HG02571 (cell line): Measurements from ENCODE around the gene GRIK1.

Experiments used
- ATAC-seq: cut with Tn5 transposase; IDR thresholded peaks from one replicate; pipeline ENCODE4 v1.9.1; 2021; ENCODE audit warnings: mild to moderate bottlenecking, moderate library complexity; ENCODE audit not compliant: unreplicated experiment

GRIK1 gene

DNA sequence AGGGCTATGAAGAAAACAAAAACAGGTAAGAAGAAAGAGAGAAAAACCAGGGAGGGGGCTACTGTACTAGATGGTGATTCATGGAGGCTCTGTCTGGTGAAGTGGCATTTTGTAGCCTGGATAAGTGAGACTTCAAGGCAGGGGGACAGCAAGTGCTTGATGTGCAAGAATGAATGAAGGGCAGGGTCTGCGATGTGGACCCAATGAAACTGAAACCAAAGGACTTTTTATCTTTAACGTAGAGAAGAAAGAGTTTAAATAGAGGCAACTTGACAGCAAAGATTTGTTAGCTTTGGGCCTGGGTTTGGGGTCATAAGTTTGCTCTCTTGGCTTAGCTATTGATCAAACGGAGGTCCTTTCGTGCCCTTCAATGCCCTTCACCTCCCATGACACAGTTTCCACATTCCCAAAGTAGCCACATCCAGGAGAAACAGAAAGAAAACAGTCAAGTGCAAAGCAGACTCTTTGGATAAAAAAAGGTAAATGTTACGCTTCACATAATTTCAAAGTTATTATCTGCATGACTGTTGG, 291.0 kb downstream of the GRIK1 start:
- no peak for ATAC-seq

DNA sequence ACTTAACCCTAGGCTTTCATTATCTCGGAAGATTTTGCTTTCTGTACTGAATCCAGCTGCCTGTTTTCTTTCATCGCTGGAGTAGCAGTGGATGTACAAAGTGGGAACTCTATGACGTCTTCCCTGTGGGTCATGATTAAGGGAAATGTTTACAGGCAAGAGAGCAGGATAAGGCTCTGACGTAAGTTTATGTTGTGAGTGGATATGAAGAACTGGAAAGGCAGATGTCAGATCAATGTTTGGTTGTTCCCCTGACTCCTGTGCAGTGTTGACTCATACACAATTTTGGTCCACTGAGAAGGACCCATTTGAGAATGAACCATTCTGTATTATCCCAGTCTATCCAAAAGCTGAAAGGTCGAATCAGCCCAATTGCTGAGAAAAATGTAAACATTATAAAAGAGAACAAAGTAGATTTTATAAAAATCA, 292.4 kb downstream of the GRIK1 start:
- ATAC-seq, result no peak

DNA sequence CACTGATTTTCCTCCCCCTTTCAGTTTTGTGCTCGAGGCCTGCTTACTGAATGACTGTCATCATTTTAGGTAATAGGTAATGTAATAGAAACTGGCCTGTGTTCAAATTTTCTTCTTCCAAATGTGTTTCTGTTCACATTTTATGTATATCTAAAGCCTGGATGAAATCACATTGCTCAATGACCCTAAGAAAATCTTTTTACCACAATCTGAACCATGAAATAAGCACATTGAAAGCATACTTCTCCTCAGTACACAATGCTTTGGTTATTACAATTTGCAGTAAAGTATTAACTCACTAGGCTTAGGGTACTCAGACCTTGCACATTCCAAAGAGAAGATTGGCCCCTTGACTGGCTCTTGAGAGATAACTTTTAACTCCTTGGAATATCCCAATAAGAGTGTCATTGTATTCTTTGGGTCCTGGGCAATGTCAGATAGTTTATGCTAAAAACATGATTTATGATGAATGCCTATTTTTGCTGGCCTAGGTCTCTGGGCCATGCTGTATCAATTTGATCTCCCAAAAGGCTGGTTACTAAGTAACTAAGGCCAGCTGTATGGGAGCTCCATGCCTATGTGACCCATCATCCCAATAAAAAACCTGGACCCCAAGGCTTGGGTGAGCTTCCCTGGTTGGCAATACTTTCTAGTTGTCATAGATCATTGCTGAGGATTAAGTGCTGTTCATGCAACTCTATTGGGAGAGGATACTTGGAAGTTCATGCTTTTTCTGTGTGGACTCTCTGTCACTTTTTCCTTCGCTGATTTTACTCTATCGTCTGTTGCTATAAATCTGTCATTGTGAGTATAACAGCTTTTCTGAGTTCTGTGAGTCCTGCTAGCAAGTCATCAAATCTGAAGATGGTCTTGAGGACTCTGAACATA, 293.9 kb downstream of the GRIK1 start:
- no peak for ATAC-seq

DNA sequence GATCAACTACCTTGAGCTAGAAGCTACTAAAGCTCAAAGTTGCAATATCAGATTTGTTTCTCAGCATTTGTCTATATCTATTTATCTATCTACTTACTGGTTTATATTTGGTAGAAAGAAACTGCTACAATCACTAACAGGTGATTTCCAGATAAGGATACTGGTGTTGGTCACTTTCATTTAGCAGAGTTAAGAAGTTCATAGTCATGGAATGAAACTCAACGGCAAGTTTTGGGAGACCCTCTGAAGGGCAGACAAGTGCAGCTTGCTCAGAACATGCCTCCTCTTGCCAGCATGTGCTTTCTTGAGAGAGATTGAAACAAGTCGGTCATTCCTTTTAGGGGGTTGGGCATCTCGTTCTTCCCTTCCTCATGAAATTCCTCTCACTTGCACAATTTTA, 296.5 kb downstream of the GRIK1 start:
- ATAC-seq, result no peak

DNA sequence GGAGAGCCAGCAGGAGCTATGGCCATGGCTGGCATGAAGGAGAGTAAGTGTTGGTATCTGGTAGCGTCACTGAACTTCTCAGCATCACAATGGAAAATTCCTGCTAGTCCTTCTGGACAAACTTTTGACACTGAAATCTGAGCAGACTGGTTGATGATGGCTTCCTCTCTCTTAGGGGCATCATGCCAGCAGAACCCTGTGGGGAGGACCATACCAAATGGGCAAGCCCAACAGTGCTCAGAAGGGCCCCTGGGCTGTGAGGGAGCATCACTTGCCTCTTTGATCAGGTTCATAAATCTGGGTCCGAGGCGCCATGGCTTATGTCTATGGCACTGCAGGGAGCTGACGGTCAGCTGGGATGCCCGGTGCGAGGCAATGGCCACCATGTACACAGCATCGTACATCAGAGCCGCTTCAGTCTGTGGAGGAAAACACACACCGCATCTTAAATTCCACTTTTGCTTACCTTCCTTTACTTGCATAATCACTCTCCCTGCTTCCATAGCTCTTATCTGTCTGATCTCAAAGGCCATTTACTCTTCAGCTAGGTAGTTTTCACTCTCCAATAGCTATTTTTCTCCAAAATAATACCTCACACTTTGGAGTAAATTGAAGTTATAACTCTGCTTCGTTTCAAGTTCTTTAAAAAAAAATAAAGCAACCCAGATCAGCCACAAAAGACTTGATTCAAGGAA, 297.1 kb downstream of the GRIK1 start:
- no peak for ATAC-seq

DNA sequence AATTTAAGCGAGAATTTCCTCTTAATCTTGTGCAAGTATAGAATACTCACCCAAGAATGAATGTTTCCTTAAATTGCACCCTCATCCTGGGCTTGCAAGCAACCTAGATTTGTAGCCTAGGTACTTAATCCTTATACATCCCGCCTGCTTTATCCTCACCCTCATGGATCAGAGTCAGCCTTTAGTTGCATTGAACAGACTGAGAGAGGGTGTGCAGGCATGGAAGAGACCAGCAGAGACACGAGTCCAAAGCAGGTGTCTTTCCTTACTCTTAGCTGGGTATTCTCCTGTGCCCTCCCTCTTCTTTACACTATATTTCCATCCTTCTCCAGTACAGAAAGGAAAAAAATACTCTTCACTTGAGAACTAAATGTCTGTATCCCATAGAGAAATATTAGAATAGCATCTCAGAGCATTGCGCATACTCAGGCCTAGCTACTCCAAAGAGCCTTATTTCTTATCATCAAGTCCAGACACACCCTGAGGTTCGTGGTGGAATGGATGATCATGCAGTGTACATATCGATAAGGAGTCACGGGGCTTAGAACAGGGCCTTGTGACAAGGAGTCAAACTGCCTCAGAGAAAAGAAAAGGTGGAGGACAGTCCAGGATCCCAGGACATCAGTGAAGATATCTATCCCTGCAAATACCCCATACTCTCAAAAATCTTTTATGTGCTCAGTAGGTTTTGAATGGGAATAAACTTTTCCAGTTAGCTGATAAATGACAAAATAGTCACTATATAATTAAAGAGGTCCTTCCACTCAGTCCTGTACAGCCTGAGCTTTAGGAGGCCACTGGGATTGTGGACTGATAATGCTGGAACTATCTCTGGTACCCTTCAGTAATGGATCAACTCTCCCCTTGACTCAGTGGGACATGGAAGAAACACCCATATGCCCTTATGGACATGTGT, 297.9 kb downstream of the GRIK1 start:
- no peak for ATAC-seq

DNA sequence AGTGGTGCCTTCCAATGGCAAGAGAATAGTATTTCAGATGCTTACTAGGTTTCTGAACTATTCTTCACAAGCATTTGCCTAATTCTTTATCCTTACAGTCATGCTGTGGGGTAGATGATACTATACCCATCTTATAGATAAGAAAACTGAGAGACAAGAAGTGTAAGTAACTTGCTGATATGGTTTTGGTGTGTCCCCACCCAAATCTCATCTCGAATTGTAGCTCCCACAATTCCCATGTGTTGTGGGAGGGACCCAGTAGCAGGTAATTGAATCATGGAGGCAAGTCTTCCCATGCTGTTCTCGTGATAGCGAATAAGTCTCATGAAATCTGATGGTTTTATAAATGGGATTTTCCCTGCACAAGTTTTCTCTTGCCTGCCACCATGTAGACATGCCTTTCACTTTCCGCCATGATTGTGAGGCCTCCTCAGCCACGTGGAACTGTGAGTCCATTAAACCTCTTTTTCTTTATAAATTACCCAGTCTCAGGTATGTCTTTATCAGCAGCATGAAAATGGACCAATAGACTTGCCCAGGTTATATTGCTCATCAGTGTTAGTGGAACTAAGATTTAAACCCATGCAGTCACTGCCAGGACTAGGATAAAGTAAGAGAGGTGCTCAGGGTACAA, 298.7 kb downstream of the GRIK1 start:
- no peak for ATAC-seq

DNA sequence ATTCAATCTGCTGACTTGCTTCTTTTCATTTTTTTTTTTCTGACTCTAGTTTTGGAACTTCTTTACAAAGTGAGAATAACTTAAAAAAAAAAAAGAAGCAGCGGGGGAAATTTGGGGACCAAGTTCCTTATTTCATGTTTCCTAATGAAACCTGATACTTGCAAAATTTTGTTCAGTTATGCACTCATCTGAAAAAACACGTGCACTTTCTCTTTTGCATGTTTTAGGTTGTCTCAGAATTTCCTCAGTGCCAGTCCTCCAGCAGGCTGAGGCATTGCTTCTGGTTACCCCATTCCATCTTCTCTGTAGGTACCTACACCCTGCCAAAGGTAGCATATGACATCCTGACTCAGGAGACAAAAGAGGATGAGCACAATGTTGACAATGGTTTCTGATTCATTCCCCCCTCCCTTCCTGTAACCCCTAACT, 299.7 kb downstream of the GRIK1 start:
- ATAC-seq, result peak; percentile 48

DNA sequence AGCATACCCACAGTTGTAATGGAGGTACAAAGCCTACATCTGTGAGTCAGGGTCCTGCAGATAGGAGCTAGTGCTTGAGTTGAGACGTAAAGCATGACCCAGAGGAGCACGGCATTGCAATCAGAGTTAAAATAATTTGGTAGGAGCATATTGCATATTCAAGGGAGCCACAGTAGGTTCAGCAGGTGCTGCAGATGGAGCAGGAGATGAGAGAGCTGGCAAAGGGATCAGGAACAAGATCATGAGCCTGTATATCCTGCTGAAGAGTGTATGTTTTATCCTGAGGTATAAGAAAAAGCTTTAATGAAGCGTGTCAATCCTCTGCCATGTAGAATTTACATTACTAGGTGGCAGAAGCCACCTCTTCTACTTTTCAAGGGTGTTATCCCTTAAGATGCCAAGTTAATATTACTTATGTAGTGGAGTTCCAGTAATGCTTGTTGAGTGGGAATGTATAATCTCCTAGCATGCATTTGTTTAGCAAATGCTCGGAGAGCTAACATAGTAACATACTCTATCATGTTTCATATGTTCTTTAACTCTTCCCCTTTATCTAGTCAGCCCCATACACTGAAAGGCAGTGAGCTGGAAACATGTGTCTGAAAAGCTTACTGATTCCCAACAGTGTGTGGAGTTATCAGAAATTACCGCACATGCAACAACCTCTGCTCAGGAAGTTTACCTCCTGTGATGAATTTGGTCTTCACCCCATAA, 300.3 kb downstream of the GRIK1 start:
- peak; percentile 15 for ATAC-seq

DNA sequence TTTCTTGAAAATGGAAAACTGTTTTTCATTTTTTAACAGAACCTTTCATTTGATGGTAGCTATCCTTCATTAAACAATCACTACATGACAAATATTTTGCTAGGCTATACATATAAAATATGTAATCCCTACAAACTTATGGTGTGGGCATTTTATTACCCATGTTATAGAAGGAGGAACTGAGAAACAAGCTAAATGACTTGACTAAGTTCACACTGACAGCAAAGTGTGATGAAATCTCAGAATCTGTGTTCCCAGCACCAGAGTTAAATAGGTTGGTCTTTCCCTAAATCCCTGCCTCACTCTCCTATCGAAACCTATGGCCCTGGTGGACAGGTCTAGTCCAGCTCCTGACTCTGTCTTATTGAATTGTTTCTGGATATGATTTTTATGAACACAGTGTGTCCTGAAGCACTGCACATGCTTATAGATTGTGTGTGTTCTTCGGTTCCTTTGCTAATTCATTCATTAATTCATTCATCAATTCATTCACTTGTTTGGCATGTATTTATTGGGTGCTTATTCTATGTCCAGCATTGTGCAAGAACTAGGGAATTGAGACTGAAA, 301.0 kb downstream of the GRIK1 start:
- ATAC-seq, result no peak

DNA sequence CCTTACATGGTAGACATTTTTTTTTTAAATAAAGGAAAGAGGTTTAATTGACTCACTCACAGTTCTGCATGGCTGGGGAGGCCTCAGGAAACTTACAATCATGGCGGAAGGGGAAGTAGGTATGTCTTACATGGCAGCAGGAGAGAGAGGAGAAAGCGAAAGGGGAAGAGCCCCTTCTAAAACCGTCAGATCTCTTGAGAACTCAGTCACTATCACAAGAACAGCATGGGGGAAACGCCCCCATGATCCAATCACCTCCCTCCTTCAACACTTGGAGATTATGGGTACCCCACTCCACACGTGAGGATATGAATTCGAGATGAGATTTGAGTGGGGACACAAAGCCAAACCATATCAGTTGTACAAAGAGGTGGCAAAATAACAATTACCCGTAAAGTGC, 301.7 kb downstream of the GRIK1 start:
- ATAC-seq, result no peak

DNA sequence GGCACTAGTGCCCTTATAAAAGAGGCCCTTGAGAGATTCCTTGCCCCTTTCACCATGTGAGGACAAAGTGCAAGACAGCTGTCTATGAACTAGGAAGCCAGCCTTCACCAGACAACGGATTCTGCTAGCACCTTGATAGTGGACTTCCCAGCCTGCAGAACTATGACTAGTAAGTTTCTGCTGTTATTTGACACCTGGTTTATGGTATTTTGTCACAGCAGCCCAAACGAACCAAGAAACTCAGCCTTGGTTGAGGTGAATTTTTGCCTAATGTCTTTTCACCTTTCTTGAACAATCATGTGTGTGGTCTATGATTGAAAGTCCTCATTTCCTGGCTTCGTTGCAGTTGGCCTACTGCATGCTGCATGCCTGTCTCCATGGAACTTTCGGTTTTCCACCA, 302.2 kb downstream of the GRIK1 start:
- no peak for ATAC-seq

DNA sequence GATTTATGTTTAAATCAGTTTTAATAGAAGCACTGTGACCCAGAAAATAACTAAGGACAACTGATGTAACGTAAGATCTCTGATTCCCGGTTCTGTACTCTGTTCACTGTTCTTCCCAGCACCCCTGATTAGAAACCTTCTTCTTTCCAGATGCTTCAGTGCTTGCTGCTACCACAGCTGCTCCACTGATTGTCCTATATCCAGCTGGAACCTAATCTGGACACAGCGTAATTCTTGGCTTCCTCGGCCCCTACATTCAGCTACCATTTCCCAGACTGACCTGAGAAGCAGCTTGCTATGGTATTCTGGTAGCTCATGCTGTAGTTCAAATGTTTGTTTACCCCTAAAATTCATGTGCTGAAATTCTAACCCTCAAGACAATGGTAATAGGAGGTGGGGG, 302.7 kb downstream of the GRIK1 start:
- no peak for ATAC-seq

DNA sequence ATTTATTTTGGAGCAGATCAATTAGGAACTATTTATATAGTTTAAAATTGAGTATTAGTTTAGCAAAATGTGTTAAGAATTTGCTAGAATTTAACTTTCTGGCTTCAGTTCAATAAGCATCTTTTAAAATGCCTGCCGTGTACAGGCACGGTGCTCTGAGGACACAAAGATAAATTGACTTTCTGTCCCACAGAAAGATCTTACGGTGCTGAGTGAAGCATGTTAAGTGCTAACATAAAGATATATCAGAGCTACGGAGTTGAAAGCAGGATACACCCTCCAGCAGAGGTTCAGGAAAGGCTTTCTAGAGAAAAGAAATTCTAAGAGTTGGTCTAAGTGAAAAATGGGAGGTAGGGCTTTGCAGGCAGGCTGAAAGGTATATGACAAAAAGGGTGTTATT, 305.4 kb downstream of the GRIK1 start:
- ATAC-seq, result no peak

DNA sequence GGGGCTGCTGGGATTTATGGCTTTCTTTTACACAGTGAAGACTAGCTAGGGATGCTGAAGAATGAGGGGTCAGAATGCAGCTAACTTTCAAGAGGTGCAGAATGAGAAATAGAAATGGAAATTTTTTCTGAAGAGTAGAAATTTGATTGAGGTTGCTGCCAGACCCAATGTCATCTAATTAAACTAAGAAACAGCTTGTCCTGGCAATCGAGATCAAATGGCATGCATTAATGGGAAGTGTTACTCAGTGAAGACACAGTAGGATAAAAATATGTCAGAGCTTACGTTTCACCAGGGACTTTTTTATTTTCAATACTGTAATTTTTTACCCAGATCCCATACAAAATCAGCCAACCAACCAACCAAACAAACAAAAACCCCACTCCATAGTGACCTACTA, 306.0 kb downstream of the GRIK1 start:
- no peak for ATAC-seq

DNA sequence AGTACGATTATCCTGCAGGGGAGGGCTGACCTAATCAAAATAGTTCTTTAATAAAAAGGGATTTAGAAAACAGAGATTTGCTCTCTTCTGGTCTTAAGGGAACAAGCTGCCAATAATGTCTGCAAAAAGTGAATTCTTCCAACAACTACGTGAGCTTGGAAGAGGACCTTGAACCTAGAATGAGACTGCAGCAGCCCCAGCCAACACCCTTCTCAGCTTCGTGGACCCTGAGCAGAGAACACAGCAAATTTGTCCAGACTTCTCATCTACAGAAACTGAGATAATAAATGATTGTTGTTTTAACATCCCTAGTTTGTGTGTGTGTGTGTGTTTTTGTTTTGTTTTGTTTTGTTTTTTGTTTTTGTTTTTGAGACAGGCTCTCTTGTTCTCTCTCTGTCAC, 309.4 kb downstream of the GRIK1 start:
- no peak for ATAC-seq

DNA sequence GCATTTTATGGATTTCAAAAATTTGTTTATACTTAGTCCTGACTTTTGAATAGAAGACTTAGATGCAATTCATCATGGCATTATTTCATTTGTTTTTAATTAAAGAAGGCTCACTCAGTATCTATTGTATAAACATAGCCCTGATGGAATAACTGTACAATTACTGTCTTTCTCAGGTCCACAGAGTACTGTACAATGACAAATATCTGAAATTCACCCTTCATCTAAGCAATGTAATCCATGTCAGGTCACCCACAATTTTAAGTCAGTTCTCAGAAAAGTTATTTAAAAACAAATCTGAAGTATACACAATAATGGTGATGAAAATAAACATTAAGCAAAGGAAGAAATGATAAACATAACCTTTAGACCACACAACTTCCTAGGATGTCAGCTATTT, 311.9 kb downstream of the GRIK1 start:
- no peak for ATAC-seq

DNA sequence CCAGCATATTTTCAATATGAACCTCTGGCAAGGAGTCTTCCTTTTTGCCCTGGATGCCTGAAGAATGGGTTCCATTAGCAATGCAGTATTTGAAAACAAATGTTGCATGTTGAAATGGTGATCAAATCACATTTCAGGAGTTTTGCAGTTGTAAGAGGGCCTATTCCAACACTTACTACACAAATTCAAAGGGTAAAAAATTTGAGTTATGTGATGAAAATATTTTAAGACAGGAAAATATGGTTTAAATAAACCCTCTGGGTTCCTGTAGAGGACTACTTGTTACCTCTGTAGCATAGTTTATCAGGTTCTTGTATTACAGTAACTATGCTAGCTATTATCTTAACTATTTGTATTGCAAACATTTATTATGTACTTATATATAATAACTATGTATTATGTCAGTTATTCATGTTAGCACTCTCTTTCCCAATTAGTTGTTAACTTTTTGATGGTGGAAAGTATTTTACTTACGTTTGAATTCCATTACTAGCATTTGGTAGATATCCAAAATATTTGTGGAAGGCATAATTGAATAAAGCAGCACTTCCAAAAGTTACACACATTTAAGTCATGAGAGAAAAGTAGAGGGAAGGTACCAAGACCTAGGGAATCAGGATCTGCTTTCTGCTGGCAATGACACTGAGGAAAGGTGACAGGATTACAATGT, 312.9 kb downstream of the GRIK1 start:
- no peak for ATAC-seq

DNA sequence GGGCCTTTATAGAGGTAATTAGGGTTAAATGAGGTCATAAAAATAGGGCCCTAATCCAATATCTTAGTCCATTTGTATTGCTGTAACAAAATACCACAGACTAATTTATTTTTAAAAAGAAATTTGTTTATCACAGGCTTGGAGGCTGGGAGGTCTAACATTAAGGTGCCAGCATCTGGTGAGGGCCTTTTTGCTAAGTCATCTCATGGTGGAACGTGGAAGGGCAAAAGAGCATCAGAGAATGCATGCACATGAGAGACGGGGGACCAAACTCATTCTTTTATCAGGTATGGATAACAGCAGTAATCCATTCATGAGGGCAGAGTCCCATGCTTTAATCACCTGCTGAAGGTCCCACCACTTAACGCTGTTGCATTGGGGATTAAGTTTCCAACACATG, 313.8 kb downstream of the GRIK1 start:
- ATAC-seq, result no peak
